Left ventricle myocardium inferior (tissue), 1 donor: Measurements from ENCODE around the gene KIF23. TPM values are rescaled to one million over a fixed set of nuclear protein-coding genes. Genes with fewer than 3 reads are reported as not detected.
A peak's percentile ranks its signal among the peaks of the same experiment; 100 is the strongest.

Experiments
- DNase-seq: peaks from one replicate; pipeline ENCODE4 v3.0.0-alpha.2; 2020
- H3K27ac ChIP-seq: fragments of 200-600 bp; replicated peaks from 2 replicates; pipeline ENCODE4 v1.8.0; 2021
- H3K27me3 ChIP-seq: fragments of 200-600 bp; 2 replicates; pipeline ENCODE4 v1.8.0; 2021; ENCODE audit warnings: low read depth
- H3K36me3 ChIP-seq: fragments of 200-600 bp; 2 replicates; pipeline ENCODE4 v1.8.0; 2021
- H3K4me1 ChIP-seq: fragments of 200-600 bp; 2 replicates; pipeline ENCODE4 v1.8.0; 2021
- H3K4me3 ChIP-seq: fragments of 200-600 bp; 2 replicates; pipeline ENCODE4 v1.8.0; 2021; ENCODE audit warnings: mild to moderate bottlenecking, moderate library complexity
- H3K9me3 ChIP-seq: fragments of 200-600 bp; replicated peaks from 2 replicates; pipeline ENCODE4 v1.8.0; 2021
- CTCF ChIP-seq: fragments of 200-600 bp; IDR thresholded peaks from 2 replicates; pipeline ENCODE4 v1.8.0; 2021; ENCODE audit warnings: antibody characterized with exemption, mild to moderate bottlenecking, borderline replicate concordance
- intact Hi-C: fragments of 100-400 bp; cut with micrococcal nuclease; formaldehyde crosslinking; loops from one replicate; pipeline ENCODE4 v1.11.0; 2022
- total RNA-seq: library from RNA; stranded (reverse); fragmentation: NEBNext Ultra II Directional; extraction: Animal tissue kit (Norgen Biotek cat#: 25700); gene quantifications from one replicate; pipeline ENCODE4 v1.2.1, GENCODE V29; 2021
- donor health status: DM: no; HTN: yes; CAD: no; lungs with severe emphysema.

KIF23 gene
- total RNA-seq, 1 donor from 2014 or later: 0.38 TPM

- Histone ChIP-seq H3K27me3 (no peaks in the 10 kb centered on the region), H3K4me1 (no peaks in the 10 kb centered on the region), H3K4me3 (no peak overlapping the region), H3K36me3 (no peaks in the 10 kb centered on the region), H3K27ac (no peak overlapping the region), H3K9me3 (no peaks in the 10 kb centered on the region)
- no peak for DNase-seq
- intact Hi-C loops: no loop called here
- TF ChIP-seq CTCF: no peak
Observed at GRCh38 chr15:69407719-69408400, 6.3 kb upstream of the KIF23 start.

GRCh38 chr15:69408841-69409240, 5.3 kb upstream of the KIF23 start:
- no peak for DNase-seq
- Histone ChIP-seq H3K9me3 (no peaks in the 10 kb centered on the region), H3K27ac (no peak overlapping the region), H3K36me3 (no peaks in the 10 kb centered on the region), H3K4me1 (peaks cover 4% of the 10 kb centered on the region), H3K4me3 (no peak overlapping the region), H3K27me3 (no peaks in the 10 kb centered on the region)
- intact Hi-C loops: no loop called here
- TF ChIP-seq CTCF: no peak

GRCh38 chr15:69410248-69410874, 3.8 kb upstream of the KIF23 start:
- Histone ChIP-seq H3K27me3 (no peaks in the 10 kb centered on the region), H3K27ac (no peak overlapping the region), H3K4me1 (peaks cover 15% of the 10 kb centered on the region), H3K36me3 (no peaks in the 10 kb centered on the region), H3K9me3 (no peaks in the 10 kb centered on the region), H3K4me3 (no peak overlapping the region)
- no peak for DNase-seq
- TF ChIP-seq CTCF: peak; percentile 34
- intact Hi-C loops: no loop called here

- Histone ChIP-seq H3K4me3 (no peak overlapping the region), H3K36me3 (no peaks in the 10 kb centered on the region), H3K9me3 (no peaks in the 10 kb centered on the region), H3K27me3 (no peaks in the 10 kb centered on the region), H3K27ac (no peak overlapping the region), H3K4me1 (peaks cover 15% of the 10 kb centered on the region)
- no peak for TF ChIP-seq CTCF
- intact Hi-C loops: no loop called here
- DNase-seq: no peak
Observed at GRCh38 chr15:69412274-69412673, 1.9 kb upstream of the KIF23 start.

- no peak overlapping the region for H3K27ac ChIP-seq
- no peak for TF ChIP-seq CTCF
- H3K9me3 ChIP-seq: no peaks in the 10 kb centered on the region
- intact Hi-C loops: no loop called here
- no peaks in the 10 kb centered on the region for H3K36me3 ChIP-seq
- H3K4me3 ChIP-seq: no peak overlapping the region
- no peaks in the 10 kb centered on the region for H3K27me3 ChIP-seq
- no peak for DNase-seq
- H3K4me1 ChIP-seq: peaks cover 15% of the 10 kb centered on the region
Observed at GRCh38 chr15:69412701-69413100, 1.4 kb upstream of the KIF23 start.
